Measurements from ENCODE around the gene CCDC3. TPM values are rescaled to one million over a fixed set of nuclear protein-coding genes. Genes with fewer than 3 reads are reported as not detected.

CCDC3 gene
- polyA plus RNA-seq, 2 of the 4 experiments (the other 2 are of a cell fraction), result 0.58 to 0.94 TPM

DNA sequence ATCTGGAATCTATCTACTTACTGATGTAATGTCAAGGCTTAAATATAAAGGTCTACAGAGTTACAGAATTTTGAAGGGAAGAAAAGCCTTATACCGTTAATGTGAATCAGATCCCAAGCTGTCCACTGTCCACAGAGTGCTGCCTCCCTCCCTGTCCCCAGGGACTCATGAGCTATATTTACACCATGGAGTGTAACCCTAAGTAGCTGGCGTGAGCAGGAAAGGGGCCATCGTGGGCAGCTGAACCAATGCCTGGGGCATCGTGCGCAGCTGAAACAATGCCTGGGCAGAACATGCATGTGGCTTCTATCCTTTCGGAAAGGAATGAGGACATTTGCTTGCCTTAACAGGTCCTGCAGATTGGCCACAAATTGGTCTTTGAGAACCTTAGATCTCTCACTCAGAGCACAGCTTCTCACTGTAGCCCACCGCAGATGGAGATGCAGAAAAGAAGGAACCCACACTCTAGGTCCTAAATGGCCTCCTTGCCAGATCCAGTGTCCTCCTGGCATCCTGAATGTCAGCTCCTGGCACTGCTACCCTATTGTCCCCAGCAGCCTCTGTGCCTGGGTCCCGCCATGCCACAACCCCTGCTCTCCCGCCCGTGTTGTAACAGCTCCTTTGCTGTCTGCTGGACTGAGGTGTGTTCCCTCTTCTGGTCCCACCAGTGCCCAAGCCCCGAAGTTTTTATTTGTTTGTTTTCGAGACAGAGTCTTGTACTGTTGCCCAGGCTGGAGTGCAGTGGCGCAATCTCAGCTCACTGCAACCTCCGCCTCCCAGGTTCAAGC is 30.3 kb downstream of the CCDC3 start:
- FAIRE-seq (no peak), ATAC-seq (0 out of 6 replicates have a peak, but pooled peaks of 1 of the 2 experiments have one; percentile 25), DNase-seq (ENCODE audit: low read depth in 1 of 2, low spot score in 1 of 2) (no peak)
- ChIA-PET CTCF (interaction anchor here (0.7 to 1.3 kb wide), 4 partner anchors 8 to 129 kb away, joined by 3 to 6 read pairs (median 4); partner anchors contain the start of gene OPTN), POLR2A (no interaction called here)
- Histone ChIP-seq H3K4me1 (no peaks in the 10 kb centered on the region), H3K27ac (no peak overlapping the region), H3K4me3 (no peak overlapping the region), H3K9me3 (peaks cover 8% of the 10 kb centered on the region; the same call in 2 of the 3 replicates), H3K4me2 (no peak overlapping the region)
- 61% methylated on average over 14 of the region's 14 CpGs for WGBS (ENCODE audit: missing lambda C conversion rate)
- TF ChIP-seq JUN (IDR thresholded peaks at IDR 0.05) (no peak), ZFP36 (IDR thresholded peaks at IDR 0.05; ENCODE audit: borderline replicate concordance, partially characterized antibody) (no peak), HOXB5 (CRISPR knock-in tag; IDR thresholded peaks at IDR 0.05) (no peak), JUNB (IDR thresholded peaks at IDR 0.05) (no peak), CBX2 (IDR thresholded peaks at IDR 0.05; ENCODE audit: borderline replicate concordance, low read depth) (no peak), EHMT2 (IDR thresholded peaks at IDR 0.05; ENCODE audit: low read depth) (no peak), HOXA7 (CRISPR knock-in tag; IDR thresholded peaks at IDR 0.05) (no peak), NFE2L2 (conservative IDR thresholded peaks at IDR 0.05; ENCODE audit: low read length) (no peak), CBX8 (IDR thresholded peaks at IDR 0.05) (no peak), CTCF (IDR thresholded peaks at IDR 0.05) (no peak), NR3C1 (IDR thresholded peaks at IDR 0.05) (no peak), RARB (CRISPR knock-in tag; IDR thresholded peaks at IDR 0.05) (no peak)
- TF ChIP-seq, protein P1, sequence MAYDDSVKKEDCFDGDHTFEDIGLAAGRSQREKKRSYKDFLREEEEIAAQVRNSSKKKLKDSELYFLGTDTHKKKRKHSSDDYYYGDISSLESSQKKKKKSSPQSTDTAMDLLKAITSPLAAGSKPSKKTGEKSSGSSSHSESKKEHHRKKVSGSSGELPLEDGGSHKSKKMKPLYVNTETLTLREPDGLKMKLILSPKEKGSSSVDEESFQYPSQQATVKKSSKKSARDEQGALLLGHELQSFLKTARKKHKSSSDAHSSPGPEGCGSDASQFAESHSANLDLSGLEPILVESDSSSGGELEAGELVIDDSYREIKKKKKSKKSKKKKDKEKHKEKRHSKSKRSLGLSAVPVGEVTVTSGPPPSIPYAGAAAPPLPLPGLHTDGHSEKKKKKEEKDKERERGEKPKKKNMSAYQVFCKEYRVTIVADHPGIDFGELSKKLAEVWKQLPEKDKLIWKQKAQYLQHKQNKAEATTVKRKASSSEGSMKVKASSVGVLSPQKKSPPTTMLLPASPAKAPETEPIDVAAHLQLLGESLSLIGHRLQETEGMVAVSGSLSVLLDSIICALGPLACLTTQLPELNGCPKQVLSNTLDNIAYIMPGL (CRISPR knock-in tag; IDR thresholded peaks at IDR 0.05; ENCODE audit: borderline replicate concordance), result no peak
- TF ChIP-seq, protein P2, sequence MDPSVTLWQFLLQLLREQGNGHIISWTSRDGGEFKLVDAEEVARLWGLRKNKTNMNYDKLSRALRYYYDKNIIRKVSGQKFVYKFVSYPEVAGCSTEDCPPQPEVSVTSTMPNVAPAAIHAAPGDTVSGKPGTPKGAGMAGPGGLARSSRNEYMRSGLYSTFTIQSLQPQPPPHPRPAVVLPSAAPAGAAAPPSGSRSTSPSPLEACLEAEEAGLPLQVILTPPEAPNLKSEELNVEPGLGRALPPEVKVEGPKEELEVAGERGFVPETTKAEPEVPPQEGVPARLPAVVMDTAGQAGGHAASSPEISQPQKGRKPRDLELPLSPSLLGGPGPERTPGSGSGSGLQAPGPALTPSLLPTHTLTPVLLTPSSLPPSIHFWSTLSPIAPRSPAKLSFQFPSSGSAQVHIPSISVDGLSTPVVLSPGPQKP (IDR thresholded peaks at IDR 0.05; ENCODE audit: low read depth, low read length), result no peak

DNA sequence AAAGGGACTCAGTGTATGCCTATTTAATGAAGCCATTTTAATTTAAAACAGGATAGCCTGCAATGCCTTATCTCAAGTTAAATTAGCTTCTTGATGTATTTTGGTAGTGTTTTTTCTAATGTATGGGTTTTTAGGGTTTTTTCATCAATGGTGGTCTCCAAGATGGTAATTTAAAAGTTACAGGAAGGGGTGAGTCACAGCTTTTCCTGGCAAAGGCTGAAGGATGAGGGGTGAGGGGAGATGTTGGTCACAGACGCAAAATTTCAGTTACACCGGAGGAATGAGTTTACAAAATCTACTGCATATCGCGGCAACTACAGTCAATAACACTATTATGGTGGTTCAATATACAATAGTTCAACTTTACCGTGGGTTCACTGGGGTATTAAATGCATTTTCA is 31.6 kb downstream of the CCDC3 start:
- DNase-seq (ENCODE audit: low read depth in 1 of 2, low spot score in 1 of 2) (no peak), ATAC-seq (no peak)

More for the DNA sequence above, 31.6 kb downstream of the CCDC3 start:
- H3K27ac ChIP-seq, result no peak overlapping the region
- ChIA-PET CTCF (interaction anchor here (1.0 kb wide), 1 partner anchor 68 kb away, joined by 6 read pairs; no protein-coding TSS in a partner anchor), POLR2A (no interaction called here)
- H3K4me1 ChIP-seq, result no peaks in the 10 kb centered on the region
- WGBS (ENCODE audit: missing lambda C conversion rate), result 95% methylated on average over 5 of the region's 5 CpGs
- TF ChIP-seq KDM1A (IDR thresholded peaks at IDR 0.05; ENCODE audit: low read depth) (no peak), POLR2AphosphoS2 (conservative IDR thresholded peaks at IDR 0.05; ENCODE audit: low read length) (no peak), CBX2 (IDR thresholded peaks at IDR 0.05; ENCODE audit: borderline replicate concordance, low read depth) (no peak), SMC3 (IDR thresholded peaks at IDR 0.05) (no peak), HOXB5 (CRISPR knock-in tag; IDR thresholded peaks at IDR 0.05) (no peak), RFX5 (IDR thresholded peaks at IDR 0.05) (no peak), ZC3H11A (IDR thresholded peaks at IDR 0.05) (no peak), ZFP36 (IDR thresholded peaks at IDR 0.05; ENCODE audit: borderline replicate concordance, partially characterized antibody) (no peak), RAD21 (conservative IDR thresholded peaks at IDR 0.05 in 1 of 2, IDR thresholded peaks at IDR 0.05 in 1 of 2) (no peak), NPAS2 (CRISPR knock-in tag; IDR thresholded peaks at IDR 0.05; ENCODE audit: borderline replicate concordance) (no peak)
- TF ChIP-seq, protein P1 (CRISPR knock-in tag; IDR thresholded peaks at IDR 0.05; ENCODE audit: borderline replicate concordance), result no peak
- TF ChIP-seq, protein P3, sequence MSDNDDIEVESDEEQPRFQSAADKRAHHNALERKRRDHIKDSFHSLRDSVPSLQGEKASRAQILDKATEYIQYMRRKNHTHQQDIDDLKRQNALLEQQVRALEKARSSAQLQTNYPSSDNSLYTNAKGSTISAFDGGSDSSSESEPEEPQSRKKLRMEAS (IDR thresholded peaks at IDR 0.05), result no peak
- FAIRE-seq, result no peak
- no peak overlapping the region for H3K4me2 ChIP-seq
- no peak overlapping the region for H3K4me3 ChIP-seq
- H3K9me3 ChIP-seq, result peaks cover 8% of the 10 kb centered on the region; the same call in 2 of the 3 replicates
